Neuronal stem cell (in vitro differentiated cells): Measurements from ENCODE around the gene CKMT2.

Experiments
- DNase-seq: peaks from one replicate; pipeline ENCODE4 v3.0.0-alpha.2; 2013; ENCODE audit warnings: low spot score
- H2AFZ ChIP-seq: one replicate; pipeline ENCODE4 v1.6.1; 2013; ENCODE audit warnings: mild to moderate bottlenecking, low read length, inconsistent platforms
- H2AK5ac ChIP-seq: 2 replicates; pipeline ENCODE4 v1.6.1; 2013; ENCODE audit warnings: low read depth, mild to moderate bottlenecking, inconsistent platforms, low read length, moderate library complexity, mixed read lengths
- H2BK120ac ChIP-seq: 2 replicates; pipeline ENCODE4 v1.6.1; 2013; ENCODE audit warnings: low read depth, mild to moderate bottlenecking, inconsistent platforms, low read length, moderate library complexity, mixed read lengths
- H2BK12ac ChIP-seq: one replicate; pipeline ENCODE4 v1.6.1; 2013; ENCODE audit warnings: low read length, inconsistent platforms
- H2BK15ac ChIP-seq: 2 replicates; pipeline ENCODE4 v1.6.1; 2013; ENCODE audit warnings: mild to moderate bottlenecking, low read length, inconsistent platforms, mixed read lengths
- H2BK5ac ChIP-seq: one replicate; pipeline ENCODE4 v1.6.1; 2013; ENCODE audit warnings: inconsistent platforms, mild to moderate bottlenecking, low read length, moderate library complexity
- H3K14ac ChIP-seq: one replicate; pipeline ENCODE4 v1.6.1; 2013; ENCODE audit warnings: low read length, inconsistent platforms
- H3K18ac ChIP-seq: 2 replicates; pipeline ENCODE4 v1.6.1; 2013; ENCODE audit warnings: low read length, inconsistent platforms
- H3K23ac ChIP-seq: 2 replicates; pipeline ENCODE4 v1.6.1; 2013; ENCODE audit warnings: low read depth, mild to moderate bottlenecking, mixed read lengths, low read length, inconsistent platforms; ENCODE audit not compliant: poor library complexity
- H3K27ac ChIP-seq: replicated peaks from 3 replicates; pipeline ENCODE4 v1.5.1; 2013; ENCODE audit warnings: low read length, inconsistent platforms
- H3K27me3 ChIP-seq, 3 experiments: 2 replicates each; pipeline ENCODE4 v1.6.1; 2013; ENCODE audit warnings: low read length in 3 of 3, mild to moderate bottlenecking in 2 of 3, inconsistent platforms in 1 of 3, low read depth in 1 of 3, mixed read lengths in 1 of 3, moderate library complexity in 1 of 3; ENCODE audit not compliant: control insufficient read depth in 3 of 3, insufficient read depth in 3 of 3
- H3K36me3 ChIP-seq, 2 donors: replicated peaks in 1 of 2; 2 replicates each; pipeline ENCODE4 v1.6.1; 2013; ENCODE audit warnings: low read length in 2 of 2; ENCODE audit not compliant: control insufficient read depth in 2 of 2, insufficient read depth in 2 of 2
- H3K4ac ChIP-seq: 2 replicates; pipeline ENCODE4 v1.6.1; 2013; ENCODE audit warnings: inconsistent platforms, mild to moderate bottlenecking, low read length, moderate library complexity
- H3K4me1 ChIP-seq, 2 donors: 1 replicate in 1 of 2; 2 replicates in 1 of 2; pipeline ENCODE4 v1.6.1; 2013; ENCODE audit warnings: low read length in 2 of 2, low read depth in 1 of 2; ENCODE audit not compliant: control insufficient read depth in 2 of 2, insufficient read depth in 1 of 2
- H3K4me2 ChIP-seq: one replicate; pipeline ENCODE4 v1.6.1; 2013; ENCODE audit warnings: mild to moderate bottlenecking, low read length, inconsistent platforms; ENCODE audit not compliant: insufficient read depth, poor library complexity, severe bottlenecking
- H3K4me3 ChIP-seq, 2 donors: 2 replicates each; pipeline ENCODE4 v1.5.1; 2013; ENCODE audit warnings: low read length in 2 of 2, mild to moderate bottlenecking in 2 of 2, inconsistent platforms in 1 of 2, moderate library complexity in 1 of 2
- H3K79me1 ChIP-seq: one replicate; pipeline ENCODE4 v1.6.1; 2013; ENCODE audit warnings: low read depth, mild to moderate bottlenecking, inconsistent platforms, low read length, moderate library complexity
- H3K9ac ChIP-seq: one replicate; pipeline ENCODE4 v1.6.1; 2013; ENCODE audit warnings: mild to moderate bottlenecking, low read depth, low read length, inconsistent platforms; ENCODE audit not compliant: poor library complexity
- H3K9me3 ChIP-seq, 2 donors: replicated peaks in 1 of 2; 2 replicates each; pipeline versions ENCODE3 to v1.6.1; 2013; ENCODE audit warnings: low read length in 2 of 2, mild to moderate bottlenecking in 2 of 2, inconsistent platforms in 1 of 2, low read depth in 1 of 2, mixed read lengths in 1 of 2, moderate library complexity in 1 of 2; ENCODE audit not compliant: control insufficient read depth in 2 of 2, insufficient read depth in 1 of 2
- H4K8ac ChIP-seq: one replicate; pipeline ENCODE4 v1.6.1; 2013; ENCODE audit warnings: low read depth, mild to moderate bottlenecking, inconsistent platforms, low read length, moderate library complexity
- H4K91ac ChIP-seq: one replicate; pipeline ENCODE4 v1.6.1; 2013; ENCODE audit warnings: low read length, low read depth, mild to moderate bottlenecking, inconsistent platforms; ENCODE audit not compliant: poor library complexity
- WGBS, 2 donors: extraction: QIAGEN DNeasy Blood & Tissue Kit; methylation state at CpG; one replicate each; pipeline ENCODE4 v1.1.7; 2013; ENCODE audit warnings: missing lambda C conversion rate in 2 of 2, mixed read lengths in 1 of 2; ENCODE audit not compliant: insufficient read length in 2 of 2, insufficient replicate concordance in 1 of 2; ENCODE audit errors: extremely low coverage in 2 of 2; 5-methylcytosine and 5-hydroxymethylcytosine counted together

The CKMT2 gene

DNA sequence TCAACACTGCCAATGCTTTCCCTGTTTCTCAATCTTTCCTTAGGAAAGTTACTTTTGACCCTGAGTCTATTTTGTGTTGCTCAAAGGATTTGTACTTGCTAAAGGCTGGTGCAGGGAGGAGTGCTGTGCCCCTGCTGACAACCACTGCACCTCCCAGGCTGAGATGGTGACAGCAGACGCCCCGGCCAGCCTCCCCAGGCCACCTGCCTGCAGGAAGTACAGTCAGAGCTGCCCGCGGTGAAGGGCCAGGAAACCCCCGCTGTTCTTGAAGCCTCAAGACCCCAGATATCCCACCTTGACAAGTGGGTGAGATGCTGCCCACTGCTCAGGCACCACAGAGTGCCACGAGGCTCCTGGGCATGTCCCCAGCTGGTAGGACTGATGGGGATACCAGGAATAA, 44.2 kb upstream of the CKMT2 start:
- WGBS, 2 donors = no CpG with 5 or more reads among the region's 6 CpGs
- no peak overlapping the region for H3K18ac ChIP-seq
- H3K79me1 ChIP-seq = no peaks in the 10 kb centered on the region

DNA sequence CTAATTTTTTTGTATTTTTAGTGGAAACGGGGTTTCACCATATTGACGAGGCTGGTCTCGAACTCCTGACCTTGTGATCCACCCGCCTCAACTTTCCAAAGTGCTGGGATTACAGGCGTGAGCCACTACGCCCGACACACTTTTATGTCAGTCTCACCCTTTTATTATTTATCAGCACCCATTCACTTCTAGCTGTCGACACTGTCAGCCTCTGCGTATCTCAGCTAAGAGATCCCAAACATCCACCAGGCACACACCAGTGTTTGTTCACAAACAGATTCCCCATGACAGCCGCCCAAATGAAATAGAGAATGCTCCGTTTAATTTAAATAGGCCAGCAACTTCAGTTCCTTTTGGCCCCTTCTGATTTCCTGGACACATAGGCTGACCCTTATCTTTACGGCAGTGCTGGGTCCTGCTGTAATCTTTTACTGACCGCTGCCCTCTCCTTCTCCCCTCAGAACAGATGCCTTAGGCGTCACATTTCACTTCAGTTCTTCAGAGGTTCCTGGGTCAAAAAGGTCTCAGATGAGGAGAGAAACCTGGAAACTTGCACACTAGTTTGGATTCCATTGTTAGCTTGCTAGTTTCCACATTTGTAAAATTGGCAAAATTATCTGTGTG, 43.1 kb upstream of the CKMT2 start:
- WGBS, 2 donors = no CpG with 5 or more reads among the region's 14 CpGs
- Histone ChIP-seq H3K18ac (no peak overlapping the region), H3K4me1 (peaks cover 4 to 13% of the 10 kb centered on the region in 2 donors), H3K9me3 (no peaks in the 10 kb centered on the region), H3K4ac (no peak overlapping the region), H3K27ac (no peak overlapping the region), H3K36me3 (no peaks in the 10 kb centered on the region), H3K79me1 (no peaks in the 10 kb centered on the region), H2BK120ac (no peak overlapping the region), H3K14ac (no peak overlapping the region), H3K23ac (no peak overlapping the region), H2BK5ac (no peak overlapping the region), H3K27me3 (no peaks in the 10 kb centered on the region), H2BK12ac (no peak overlapping the region), H3K4me2 (no peak overlapping the region), H3K4me3 (no peak overlapping the region), H2BK15ac (no peak overlapping the region), H2AFZ (no peak overlapping the region), H4K8ac (no peak overlapping the region), H2AK5ac (no peak overlapping the region), H4K91ac (no peak overlapping the region), H3K9ac (no peak overlapping the region)
- DNase-seq = no peak

More for the DNA sequence above, 44.2 kb upstream of the CKMT2 start:
- Histone ChIP-seq H2BK5ac (no peak overlapping the region), H3K4me2 (no peak overlapping the region), H3K27me3 (no peaks in the 10 kb centered on the region), H3K23ac (no peak overlapping the region), H2AK5ac (peak overlapping the region; percentile 35), H2AFZ (no peak overlapping the region), H2BK15ac (no peak overlapping the region), H4K91ac (no peak overlapping the region), H3K36me3 (no peaks in the 10 kb centered on the region), H2BK12ac (no peak overlapping the region), H3K14ac (no peak overlapping the region), H3K4me3 (no peak overlapping the region), H3K9ac (peak overlapping the region; percentile 46), H3K4me1 (peaks cover 0 to 10% of the 10 kb centered on the region in 2 donors), H3K9me3 (no peaks in the 10 kb centered on the region), H2BK120ac (no peak overlapping the region), H3K27ac (no peak overlapping the region), H4K8ac (no peak overlapping the region), H3K4ac (no peak overlapping the region)
- no peak for DNase-seq

DNA sequence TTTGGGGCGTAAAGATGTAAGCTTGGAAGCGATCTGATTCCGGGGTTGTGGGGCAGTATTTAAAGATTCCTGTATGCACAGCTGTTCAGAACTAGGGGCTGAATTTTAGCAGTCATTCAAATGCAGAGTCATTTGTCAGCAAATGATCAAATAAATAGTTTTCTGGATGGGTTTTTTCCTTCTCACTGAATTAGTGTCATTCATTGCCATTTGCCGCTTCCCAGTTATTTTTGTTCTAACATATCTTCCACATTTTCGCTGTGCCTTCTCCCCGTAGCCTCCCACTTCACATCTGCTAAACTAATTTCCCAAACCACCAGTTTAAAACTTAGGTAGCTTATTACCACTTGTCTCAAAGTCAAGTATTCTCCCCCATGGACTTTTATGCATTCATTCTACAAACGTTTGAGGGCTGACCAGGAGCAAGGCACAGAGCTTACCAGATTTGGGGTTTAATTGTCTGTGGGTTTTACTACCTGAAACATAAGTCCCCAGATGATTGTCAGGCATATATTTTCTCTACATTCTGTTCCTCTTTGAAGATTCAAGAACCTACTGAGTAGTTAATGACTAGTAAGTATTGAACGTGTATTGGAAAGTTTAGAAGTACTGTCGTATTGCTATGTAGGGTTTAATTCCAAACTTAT, 41.3 kb upstream of the CKMT2 start:
- DNase-seq = no peak
- no peak overlapping the region for H3K14ac ChIP-seq
- no peak overlapping the region for H2BK12ac ChIP-seq
- no peak overlapping the region for H2BK120ac ChIP-seq
- no peak overlapping the region for H2AK5ac ChIP-seq
- no peak overlapping the region for H4K8ac ChIP-seq
- H3K79me1 ChIP-seq = no peaks in the 10 kb centered on the region
- no peak overlapping the region for H2BK5ac ChIP-seq
- H3K4me2 ChIP-seq = no peak overlapping the region
- H2BK15ac ChIP-seq = no peak overlapping the region
- no peak overlapping the region for H3K18ac ChIP-seq
- H2AFZ ChIP-seq = no peak overlapping the region
- H3K4me1 ChIP-seq = peaks cover 4 to 13% of the 10 kb centered on the region in 2 donors
- no peak overlapping the region for H4K91ac ChIP-seq
- no peak overlapping the region for H3K4ac ChIP-seq
- no peaks in the 10 kb centered on the region for H3K27me3 ChIP-seq
- no peak overlapping the region for H3K27ac ChIP-seq
- no peak overlapping the region for H3K9ac ChIP-seq
- no peak overlapping the region for H3K23ac ChIP-seq
- H3K4me3 ChIP-seq = no peak overlapping the region
- no CpG with 5 or more reads among the region's 9 CpGs for WGBS, 2 donors
- no peaks in the 10 kb centered on the region for H3K36me3 ChIP-seq
- H3K9me3 ChIP-seq = no peaks in the 10 kb centered on the region

DNA sequence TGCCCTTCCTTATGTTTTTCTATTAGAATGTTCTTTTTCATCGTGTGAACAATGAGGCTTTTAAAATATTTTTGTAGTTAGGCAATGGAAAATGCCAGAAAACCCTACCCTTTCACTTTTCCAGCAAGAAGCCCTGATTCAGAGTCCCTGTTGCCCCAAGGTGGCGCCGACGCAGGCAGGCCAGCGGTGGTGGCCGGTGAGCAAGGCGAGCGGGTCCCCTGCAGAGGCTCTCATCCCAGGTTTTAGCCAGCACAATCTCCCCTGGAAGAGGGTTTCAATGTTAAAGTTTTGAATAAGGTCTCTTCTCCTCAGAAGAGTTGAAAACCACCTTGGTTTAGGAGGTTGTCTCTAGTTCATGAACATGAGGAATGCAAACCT, 40.8 kb upstream of the CKMT2 start:
- Histone ChIP-seq H3K4me3 (no peak overlapping the region), H3K4me2 (no peak overlapping the region), H3K18ac (no peak overlapping the region), H3K23ac (peak overlapping the region; percentile 21), H2AK5ac (no peak overlapping the region), H3K4ac (no peak overlapping the region), H2BK120ac (no peak overlapping the region), H4K8ac (no peak overlapping the region), H3K4me1 (peaks cover 4 to 13% of the 10 kb centered on the region in 2 donors), H2AFZ (no peak overlapping the region), H2BK15ac (no peak overlapping the region), H3K9me3 (no peaks in the 10 kb centered on the region), H3K14ac (no peak overlapping the region), H3K27me3 (no peaks in the 10 kb centered on the region), H3K27ac (no peak overlapping the region), H3K36me3 (no peaks in the 10 kb centered on the region), H2BK12ac (no peak overlapping the region), H4K91ac (no peak overlapping the region), H3K79me1 (no peaks in the 10 kb centered on the region), H2BK5ac (no peak overlapping the region), H3K9ac (no peak overlapping the region)
- DNase-seq = no peak
- WGBS, 2 donors = no CpG with 5 or more reads among the region's 8 CpGs
